ENCODE results near the gene CISH. TPM values are rescaled to one million over a fixed set of nuclear protein-coding genes. Genes with fewer than 3 reads are reported as not detected.
A peak's percentile ranks its signal among the peaks of the same experiment; 100 is the strongest.

Gene CISH
- total and polyA plus RNA-seq, 2 of the 4 experiments (the other 2 are of a cell fraction): 0.90 to 4.0 TPM

- no peaks in the 10 kb centered on the region for H3K9me1 ChIP-seq (ENCODE audit: insufficient read depth, low read length)
- no peak for DNase-seq
- H2AK5ac ChIP-seq (ENCODE audit: low read depth, low read length): no peak overlapping the region
- no peak overlapping the region for H3K56ac ChIP-seq (ENCODE audit: extremely low read depth, insufficient read depth, low read length)
- no peak overlapping the region for H2BK120ac ChIP-seq (ENCODE audit: low read depth, low read length)
- H3K4me2 ChIP-seq (ENCODE audit: low read depth, low read length): no peak overlapping the region
- no peak overlapping the region for H2BK20ac ChIP-seq (ENCODE audit: low read depth, low read length)
- no peaks in the 10 kb centered on the region for H4K20me1 ChIP-seq (ENCODE audit: insufficient read depth, low read length)
- H2AFZ ChIP-seq (replicated peaks; ENCODE audit: low read length, poor library complexity): no peak overlapping the region
- ATAC-seq (ENCODE audit: low read depth): no peak
- no peak overlapping the region for H4K91ac ChIP-seq (ENCODE audit: insufficient read depth, low read depth, low read length)
- no peak overlapping the region for H2AK9ac ChIP-seq (replicated peaks; ENCODE audit: low read depth, low read length, poor library complexity)
- H3K14ac ChIP-seq (replicated peaks; ENCODE audit: low read depth, low read length): no peak overlapping the region
- no peak overlapping the region for H2BK5ac ChIP-seq (ENCODE audit: low read depth, low read length, poor library complexity, severe bottlenecking)
- ChIA-PET POLR2A (ENCODE audit: unreplicated experiment) (no interaction called here), CTCF (no interaction called here)
- H3K79me1 ChIP-seq (ENCODE audit: low read depth in 1 of 2, low read length in 2 of 2): no peaks in the 10 kb centered on the region
- H3K4me1 ChIP-seq (ENCODE audit: control insufficient read depth, insufficient read depth, low read length): no peaks in the 10 kb centered on the region
- no peaks in the 10 kb centered on the region for H3K27me3 ChIP-seq (ENCODE audit: control insufficient read depth, insufficient read depth, low read length)
- WGBS, 2 experiments (ENCODE audit: extremely low coverage in 2 of 2, insufficient read length in 1 of 2): 94% methylated on average over 4 of the region's 6 CpGs; no CpG with 5 or more reads in 1 of the 2 experiments
- peaks cover 30% of the 10 kb centered on the region; the same call in 1 of the 2 replicates for H3K36me3 ChIP-seq (ENCODE audit: control insufficient read depth, insufficient read depth, low read length)
- H2BK15ac ChIP-seq (ENCODE audit: low read depth, low read length): no peak overlapping the region
- no peak overlapping the region for H3K9ac ChIP-seq (ENCODE audit: low read depth, low read length)
- H3K23ac ChIP-seq (ENCODE audit: low read depth, low read length): no peak overlapping the region
- no peak overlapping the region for H3K18ac ChIP-seq (ENCODE audit: low read depth, low read length)
- dilution Hi-C loops (cut with HindIII; ENCODE audit: low sequenced_read_pairs, unreplicated experiment): no loop called here
- BruUV-seq (replicated peaks): TSS peak; percentile 9
- H3K4me3 ChIP-seq (ENCODE audit: insufficient read depth, low read depth, low read length): no peak overlapping the region
- no peak overlapping the region for H4K8ac ChIP-seq (ENCODE audit: low read depth in 2 of 2, low read length in 2 of 2)
- H3K9me3 ChIP-seq (ENCODE audit: control insufficient read depth, insufficient read depth, low read length): no peaks in the 10 kb centered on the region
- intact Hi-C loops (cut with micrococcal nuclease): no loop called here
- H3K4ac ChIP-seq (ENCODE audit: low read depth, low read length): no peak overlapping the region
- in situ Hi-C loops (cut with MboI; ENCODE audit: low sequenced_read_pairs): no loop called here
- no peak overlapping the region for H3K27ac ChIP-seq (ENCODE audit: insufficient read depth, low read length)
- no peak for TF ChIP-seq FOS (IDR thresholded peaks at IDR 0.05; ENCODE audit: low read depth, low read length)
- TF ChIP-seq BHLHE40 (IDR thresholded peaks at IDR 0.05; ENCODE audit: low read depth, low read length): no peak
- no peak for TF ChIP-seq SMC3 (IDR thresholded peaks at IDR 0.05; ENCODE audit: low read depth, low read length)
- TF ChIP-seq ELK1 (IDR thresholded peaks at IDR 0.05; ENCODE audit: borderline replicate concordance, low read depth, low read length): no peak
- TF ChIP-seq CEBPB (IDR thresholded peaks at IDR 0.05; ENCODE audit: low read depth, low read length): no peak
- no peak for TF ChIP-seq MAFK (IDR thresholded peaks at IDR 0.05; ENCODE audit: low read depth, low read length)
- no peak for TF ChIP-seq CHD1 (IDR thresholded peaks at IDR 0.05; ENCODE audit: low read depth, low read length)
- no peak for TF ChIP-seq USF2 (IDR thresholded peaks at IDR 0.05; ENCODE audit: low read depth, low read length)
- no peak for TF ChIP-seq RCOR1 (IDR thresholded peaks at IDR 0.05; ENCODE audit: insufficient replicate concordance, low read length)
- TF ChIP-seq RAD21 (IDR thresholded peaks at IDR 0.05; ENCODE audit: low read length): no peak
- no peak for TF ChIP-seq NFE2L2 (IDR thresholded peaks at IDR 0.05; ENCODE audit: low read depth, low read length)
- no peak for TF ChIP-seq MAZ (IDR thresholded peaks at IDR 0.05; ENCODE audit: borderline replicate concordance, low read depth, low read length)
- TF ChIP-seq RFX5 (IDR thresholded peaks at IDR 0.05; ENCODE audit: low read depth, low read length): no peak
- no peak for TF ChIP-seq MXI1 (IDR thresholded peaks at IDR 0.05; ENCODE audit: borderline replicate concordance, low read depth, low read length)
- TF ChIP-seq CTCF (conservative IDR thresholded peaks at IDR 0.05; ENCODE audit: low read depth, low read length): no peak
- no peak for TF ChIP-seq POLR2A (IDR thresholded peaks at IDR 0.05; ENCODE audit: low read depth, low read length)
- no peak overlapping the region for H4K5ac ChIP-seq (ENCODE audit: low read depth, low read length)
These were observed 27.7 kb downstream of the CISH start for GRCh38 chr3:50583897-50584296.
